HepG2 (cell line): ENCODE data around the gene AGMO. TPM values are rescaled to one million over a fixed set of nuclear protein-coding genes. Genes with fewer than 3 reads are reported as not detected.

ENCODE experiments used
- ATAC-seq: fragments of 200-7000 bp; cut with Tn5 transposase; 3 replicates; pipeline ENCODE4 v1.9.1; 2020; ENCODE audit warnings: mild to moderate bottlenecking, moderate library complexity
- BruUV-seq: library from RNA; stranded (reverse); fragments of 400-500 nt; replicated peaks from 2 replicates; lab custom pipeline; 2021; lab: Mats Ljungman, UMichigan
- CTCF ChIA-PET: fragments of 300-600 bp; formaldehyde crosslinking; extraction: SDS; loops from one replicate; lab custom pipeline; 2021; ENCODE audit warnings: low total read pairs, inconsistent platforms, low intra/inter-chr PET ratio; lab: Yijun Ruan, JAX
- POLR2A ChIA-PET: fragments of 350-600 bp; sonication (Branson Sonifier 250); formaldehyde crosslinking; loops from one replicate; lab custom pipeline; 2020; ENCODE audit warnings: antibody characterized with exemption, inconsistent platforms; lab: Yijun Ruan, JAX
- DNase-seq: peaks from one replicate; pipeline ENCODE4 v3.0.0-alpha.2; 2015; ENCODE audit warnings: low spot score
- FAIRE-seq: peaks from 3 replicates; lab custom pipeline; 2011; peaks lifted over from hg19 to GRCh38; lab: Jason Lieb, UNC
- H2AFZ ChIP-seq: one replicate; pipeline ENCODE4 v1.6.1; 2011; ENCODE audit warnings: low read length, inconsistent platforms
- H3K27ac ChIP-seq: fragments of 300-600 bp; 3 replicates; pipeline ENCODE4 v1.8.0; 2011; ENCODE audit warnings: mixed run types, mild to moderate bottlenecking, mixed read lengths, low read length, inconsistent platforms; ENCODE audit not compliant: insufficient read depth; ENCODE audit errors: extremely low read length
- H3K27me3 ChIP-seq, 2 experiments: fragments of 200-600 bp in 1 of 2; 2 replicates in 1 of 2; 3 replicates in 1 of 2; pipeline versions ENCODE4 v1.6.0 to v1.8.0; 2011; ENCODE audit warnings: low read length in 2 of 2, mild to moderate bottlenecking in 2 of 2, moderate library complexity in 2 of 2, inconsistent platforms in 1 of 2; ENCODE audit not compliant: insufficient read depth in 2 of 2, control insufficient read depth in 1 of 2
- H3K36me3 ChIP-seq, 2 experiments: fragments of 200-600 bp in 1 of 2; replicated peaks in 1 of 2; 2 replicates in 1 of 2; 3 replicates in 1 of 2; pipeline versions ENCODE4 v1.5.1 to v1.8.0; 2011; ENCODE audit warnings: low read length in 2 of 2, inconsistent platforms in 1 of 2; ENCODE audit not compliant: insufficient read depth in 2 of 2, control insufficient read depth in 1 of 2
- H3K4me1 ChIP-seq: 2 replicates; pipeline ENCODE4 v1.5.1; 2012; ENCODE audit warnings: low read length, inconsistent platforms; ENCODE audit not compliant: insufficient read depth
- H3K4me2 ChIP-seq: 2 replicates; pipeline ENCODE4 v1.6.0; 2011; ENCODE audit warnings: low read depth, low read length, inconsistent platforms
- H3K4me3 ChIP-seq, 3 experiments: fragments of 200-600 bp in 1 of 3; sonication (generic), shearing (Covaris generic) in 1 of 3; replicated peaks in 1 of 3; 2 replicates each; pipeline ENCODE4 v1.5.1; 2011 to 2016; ENCODE audit warnings: low read length in 3 of 3, inconsistent platforms in 2 of 3, low read depth in 2 of 3, mild to moderate bottlenecking in 2 of 3, control low read depth in 1 of 3, mixed read lengths in 1 of 3; ENCODE audit not compliant: insufficient read depth in 1 of 3
- H3K79me2 ChIP-seq: one replicate; pipeline ENCODE4 v1.6.1; 2011; ENCODE audit warnings: low read length, inconsistent platforms; ENCODE audit not compliant: insufficient read depth
- H3K9ac ChIP-seq: 2 replicates; pipeline ENCODE4 v1.6.0; 2011; ENCODE audit warnings: mild to moderate bottlenecking, low read depth, low read length, inconsistent platforms; ENCODE audit not compliant: insufficient read depth
- H3K9me3 ChIP-seq: 2 replicates; pipeline ENCODE4 v1.5.1; 2012; ENCODE audit warnings: mild to moderate bottlenecking, low read length
- H4K20me1 ChIP-seq: 2 replicates; pipeline ENCODE4 v1.6.0; 2011; ENCODE audit warnings: inconsistent platforms, mild to moderate bottlenecking, low read length, moderate library complexity; ENCODE audit not compliant: insufficient read depth
- MAFF ChIP-seq: IDR thresholded peaks from 2 replicates; pipeline ENCODE4 v1.6.1; 2011; ENCODE audit warnings: low read depth, low read length, improper control_type of control experiment
- MAFK ChIP-seq, 2 experiments: IDR thresholded peaks in 1 of 2; conservative IDR thresholded peaks in 1 of 2; 2 replicates each; pipeline ENCODE4 v1.6.1; 2011; ENCODE audit warnings: improper control_type of control experiment in 2 of 2, low read length in 2 of 2
- MED1 ChIP-seq: sonication (generic); formaldehyde crosslinking; IDR thresholded peaks from 2 replicates; pipeline ENCODE4 v1.4.0; 2020; ENCODE audit warnings: missing genetic modification reagents
- POLR2A ChIP-seq, 2 experiments: IDR thresholded peaks; 2 replicates each; pipeline ENCODE4 v1.6.1; 2011; ENCODE audit warnings: low read depth in 2 of 2, low read length in 2 of 2, mild to moderate bottlenecking in 1 of 2, moderate library complexity in 1 of 2; ENCODE audit not compliant: insufficient read depth in 1 of 2
- WIZ ChIP-seq: sonication (generic); formaldehyde crosslinking; IDR thresholded peaks from 2 replicates; pipeline ENCODE4 v1.5.1; 2020; ENCODE audit warnings: mild to moderate bottlenecking, missing genetic modification reagents
- ZBTB42 ChIP-seq: sonication (generic); formaldehyde crosslinking; IDR thresholded peaks from 2 replicates; pipeline ENCODE4 v1.5.0; 2020; ENCODE audit warnings: mild to moderate bottlenecking, missing genetic modification reagents
- ZNF83 ChIP-seq: sonication (generic); formaldehyde crosslinking; IDR thresholded peaks from 2 replicates; pipeline ENCODE4 v1.4.0; 2020; ENCODE audit warnings: missing genetic modification reagents, mild to moderate bottlenecking, borderline replicate concordance
- ZNF841 ChIP-seq: sonication (generic); formaldehyde crosslinking; IDR thresholded peaks from 2 replicates; pipeline ENCODE4 v1.8.1; 2023; ENCODE audit warnings: missing genetic modification reagents, borderline replicate concordance
- WGBS: methylation state at CpG from one replicate; pipeline ENCODE4 v1.1.6; 2017; ENCODE audit warnings: low lambda C conversion rate; 5-methylcytosine and 5-hydroxymethylcytosine counted together
- in situ Hi-C: cut with HindIII; loops from 2 replicates; pipeline ENCODE4 v1.10.0; 2017; ENCODE audit warnings: low pct_unique_long_range_greater_than_20kb; ENCODE audit not compliant: extremely low pct_ligation_motif_present
- intact Hi-C: fragments of 100-400 bp; cut with micrococcal nuclease; formaldehyde crosslinking; loops from one replicate; pipeline ENCODE4 v1.10.0; 2022; ENCODE audit not compliant: unreplicated experiment
- polyA plus RNA-seq, 8 experiments: library from polyadenylated mRNA; depleted of rRNA in 3 of 8; stranded (reverse) in 7 of 8; unstranded in 1 of 8; fragments of >200 nt; fragmentation: Illumina TruSeq in 4 of 8; extraction: Trizol in 4 of 8; gene quantifications; 2 replicates each; pipeline versions ENCODE4 v1.2.1 to v1.2.3, GENCODE V29; 2011 to 2016; ENCODE audit warnings: low read depth in 4 of 8, missing spikeins in 1 of 8, mixed read lengths in 1 of 8; ENCODE audit not compliant: insufficient read depth in 1 of 8
- total RNA-seq, 5 experiments: library from RNA; depleted of rRNA; stranded (reverse); fragments of >200 nt; fragmentation: Illumina TruSeq; extraction: Trizol; gene quantifications; 2 replicates each; pipeline ENCODE4 v1.2.3, GENCODE V29; 2016; ENCODE audit warnings: low read depth in 1 of 5

AGMO gene
- total and polyA plus RNA-seq, 2 of the 13 experiments (the other 11 are each of a cell fraction or from before 2014, with no cell fraction given): 0.22 to 0.50 TPM

DNA sequence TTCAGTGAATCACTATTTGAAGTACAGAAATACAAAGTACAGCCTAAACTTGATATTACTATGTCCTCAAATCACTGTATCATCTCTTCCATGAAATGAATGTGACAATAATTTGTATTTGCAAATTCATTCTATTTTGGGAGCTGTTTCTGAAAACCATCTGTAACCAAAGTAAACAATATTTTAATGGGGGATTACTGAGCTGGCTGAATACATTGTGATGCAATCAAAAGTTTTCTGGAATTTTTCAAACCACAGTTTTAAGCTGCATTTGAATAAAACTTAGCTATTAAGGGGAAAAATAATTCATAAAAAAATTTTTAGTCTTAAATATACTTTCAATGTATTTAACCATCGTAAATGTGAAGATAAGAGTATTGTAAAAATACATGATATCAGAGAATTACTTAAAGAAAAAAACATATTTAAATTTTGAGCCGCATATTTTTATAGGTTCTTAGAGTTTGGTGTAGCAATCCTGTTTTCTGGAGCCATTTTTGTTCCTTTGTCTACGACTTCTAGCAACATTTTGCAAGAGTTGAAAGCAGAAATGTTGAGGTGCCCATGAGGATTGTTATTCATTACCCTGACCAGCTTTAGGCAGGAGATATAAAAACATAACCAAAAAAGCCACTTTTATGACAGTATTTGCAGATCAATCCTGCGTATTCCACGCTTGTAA, 45.9 kb upstream of the AGMO start:
- WGBS: 17% methylated on average over 5 of the region's 5 CpGs
- ChIA-PET POLR2A (no interaction called here), CTCF (no interaction called here)
- BruUV-seq: no TSS peak
- FAIRE-seq (no peak), ATAC-seq (no peak), DNase-seq (no peak)
- no peaks in the 10 kb centered on the region for H4K20me1 ChIP-seq
- H3K79me2 ChIP-seq: no peaks in the 10 kb centered on the region
- H3K4me2 ChIP-seq: no peak overlapping the region
- no peak overlapping the region for H3K27ac ChIP-seq
- in situ Hi-C loops (no loop called here), intact Hi-C loops (no loop called here)
- no peak overlapping the region for H3K4me3 ChIP-seq
- H3K9me3 ChIP-seq: peaks cover 16% of the 10 kb centered on the region
- H3K27me3 ChIP-seq: no peaks in the 10 kb centered on the region
- H3K4me1 ChIP-seq: no peaks in the 10 kb centered on the region
- no peaks in the 10 kb centered on the region for H3K36me3 ChIP-seq
- TF ChIP-seq ZBTB42 (CRISPR knock-in tag) (no peak), ZNF841 (CRISPR knock-in tag) (no peak), WIZ (no peak), MED1 (CRISPR knock-in tag) (no peak), ZNF83 (CRISPR knock-in tag) (no peak)
- H3K9ac ChIP-seq: no peak overlapping the region
- no peak overlapping the region for H2AFZ ChIP-seq

DNA sequence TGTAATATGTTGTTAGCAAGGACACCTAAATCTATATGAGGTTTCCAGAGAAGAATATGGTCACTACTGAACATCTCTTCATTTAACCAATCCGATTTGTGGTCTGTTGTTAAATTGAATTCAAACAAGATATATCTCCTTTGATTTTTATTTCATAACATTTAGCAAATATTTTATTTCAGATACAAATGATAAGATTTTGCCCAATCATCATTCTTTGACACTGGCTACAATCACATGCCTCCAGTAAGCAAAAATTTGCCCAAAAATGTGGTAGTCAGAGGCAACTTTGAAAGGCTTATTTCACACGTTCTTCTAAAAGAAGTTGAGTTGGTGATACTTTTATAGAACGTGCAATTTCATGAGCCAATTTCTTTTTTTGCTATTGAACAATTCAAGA, 44.7 kb upstream of the AGMO start:
- WGBS: 1% methylated on average over 3 of the region's 3 CpGs
- ChIA-PET CTCF (no interaction called here), POLR2A (no interaction called here)

More for the DNA sequence above, 44.7 kb upstream of the AGMO start:
- Histone ChIP-seq H3K4me3 (no peak overlapping the region), H3K36me3 (no peaks in the 10 kb centered on the region), H3K79me2 (no peaks in the 10 kb centered on the region), H3K4me2 (no peak overlapping the region), H2AFZ (no peak overlapping the region), H4K20me1 (no peaks in the 10 kb centered on the region), H3K27me3 (no peaks in the 10 kb centered on the region), H3K9me3 (peaks cover 16% of the 10 kb centered on the region), H3K9ac (no peak overlapping the region), H3K27ac (no peak overlapping the region), H3K4me1 (no peaks in the 10 kb centered on the region)
- DNase-seq: no peak
- TF ChIP-seq MAFF (peak; percentile 84), POLR2A (IDR thresholded peaks at IDR 0.05; ENCODE audit: insufficient read depth in 1 of 2, low read depth in 2 of 2, low read length in 2 of 2) (no peak), MAFK (conservative IDR thresholded peaks at IDR 0.05 in 1 of 2, IDR thresholded peaks at IDR 0.05 in 1 of 2; ENCODE audit: low read length in 2 of 2) (peak; percentile 63 to 86)
- no peak for FAIRE-seq
- ATAC-seq: no peak
- in situ Hi-C loops (no loop called here), intact Hi-C loops (no loop called here)
- BruUV-seq: no TSS peak
